Measurements from ENCODE around the gene ZNF850.
A peak's percentile ranks its signal among the peaks of the same experiment; 100 is the strongest.

ZNF850 gene

GRCh38 chr19:36686365-36687213 lies 86.0 kb downstream of the ZNF850 start:
- DNase-seq (ENCODE audit: extremely low read depth, insufficient read length), result no peak
- H3K36me3 ChIP-seq (ENCODE audit: control insufficient read depth, insufficient read depth, low read length), result peaks cover 6% of the 10 kb centered on the region; the same call in 1 of the 2 replicates

GRCh38 chr19:36685835-36686234 lies 86.8 kb downstream of the ZNF850 start:
- TF ChIP-seq CTCF (IDR thresholded peaks at IDR 0.05; ENCODE audit: insufficient read depth, low read length, poor library complexity, severe bottlenecking), result no peak
- Histone ChIP-seq H3K4me3 (replicated peaks; ENCODE audit: low read depth, low read length) (no peak overlapping the region), H3K36me3 (ENCODE audit: control insufficient read depth, insufficient read depth, low read length) (peaks cover 3% of the 10 kb centered on the region; the same call in 1 of the 2 replicates), H3K27me3 (replicated peaks; ENCODE audit: control insufficient read depth, insufficient read depth, low read length) (no peaks in the 10 kb centered on the region)
- no peak for DNase-seq (ENCODE audit: extremely low read depth, insufficient read length)

More at GRCh38 chr19:36686365-36687213, 86.0 kb downstream of the ZNF850 start:
- no peak for TF ChIP-seq CTCF (IDR thresholded peaks at IDR 0.05; ENCODE audit: insufficient read depth, low read length, poor library complexity, severe bottlenecking)
- Histone ChIP-seq H3K27me3 (replicated peaks; ENCODE audit: control insufficient read depth, insufficient read depth, low read length) (no peaks in the 10 kb centered on the region), H3K4me3 (replicated peaks; ENCODE audit: low read depth, low read length) (peak overlapping the region; percentile 88)

- H3K27me3 ChIP-seq (replicated peaks; ENCODE audit: control insufficient read depth, insufficient read depth, low read length), result no peaks in the 10 kb centered on the region
- no peaks in the 10 kb centered on the region for H3K36me3 ChIP-seq (ENCODE audit: control insufficient read depth, insufficient read depth, low read length)
- DNase-seq (ENCODE audit: extremely low read depth, insufficient read length), result no peak
- no peak overlapping the region for H3K4me3 ChIP-seq (replicated peaks; ENCODE audit: low read depth, low read length)
- no peak for TF ChIP-seq CTCF (IDR thresholded peaks at IDR 0.05; ENCODE audit: insufficient read depth, low read length, poor library complexity, severe bottlenecking)
These were observed 93.2 kb downstream of the ZNF850 start for GRCh38 chr19:36679455-36679854.

- no peak for TF ChIP-seq CTCF (IDR thresholded peaks at IDR 0.05; ENCODE audit: insufficient read depth, low read length, poor library complexity, severe bottlenecking)
- DNase-seq (ENCODE audit: extremely low read depth, insufficient read length), result no peak
These were observed 98.4 kb downstream of the ZNF850 start for GRCh38 chr19:36674201-36674600.

GRCh38 chr19:36672368-36672767 lies 100.2 kb downstream of the ZNF850 start:
- TF ChIP-seq CTCF (IDR thresholded peaks at IDR 0.05; ENCODE audit: insufficient read depth, low read length, poor library complexity, severe bottlenecking), result no peak
- Histone ChIP-seq H3K27me3 (replicated peaks; ENCODE audit: control insufficient read depth, insufficient read depth, low read length) (no peaks in the 10 kb centered on the region), H3K4me3 (replicated peaks; ENCODE audit: low read depth, low read length) (no peak overlapping the region), H3K36me3 (ENCODE audit: control insufficient read depth, insufficient read depth, low read length) (no peaks in the 10 kb centered on the region)
- DNase-seq (ENCODE audit: extremely low read depth, insufficient read length), result no peak

More at GRCh38 chr19:36674201-36674600, 98.4 kb downstream of the ZNF850 start:
- H3K36me3 ChIP-seq (ENCODE audit: control insufficient read depth, insufficient read depth, low read length), result no peaks in the 10 kb centered on the region
- H3K27me3 ChIP-seq (replicated peaks; ENCODE audit: control insufficient read depth, insufficient read depth, low read length), result no peaks in the 10 kb centered on the region
- no peak overlapping the region for H3K4me3 ChIP-seq (replicated peaks; ENCODE audit: low read depth, low read length)
